Pancreas (tissue), 10 donors: Measurements from ENCODE around the gene PSMA7. TPM values are rescaled to one million over a fixed set of nuclear protein-coding genes. Genes with fewer than 3 reads are reported as not detected.

ENCODE experiments used
- ATAC-seq, 4 donors: fragments of 200-7000 bp; cut with Tn5 transposase; one replicate each; pipeline versions ENCODE4 v1.8.0 to v1.9.1; 2020; ENCODE audit warnings: mild to moderate bottlenecking in 4 of 4, moderate library complexity in 4 of 4
- DNase-seq, 6 donors: peaks; one replicate each; pipeline ENCODE4 v3.0.0-alpha.2; 2020
- FAIRE-seq: peaks from 2 replicates; lab custom pipeline; 2012; peaks lifted over from hg19 to GRCh38; lab: Jason Lieb, UNC
- H3K27ac ChIP-seq, 4 donors: fragments of 200-600 bp; sonication (generic); 1 replicate in 3 of 4; 2 replicates in 1 of 4; pipeline versions ENCODE4 v1.5.0 to v1.8.0; 2020
- H3K27me3 ChIP-seq, 4 donors: fragments of 200-600 bp; one replicate each; pipeline ENCODE4 v1.8.0; 2021
- H3K36me3 ChIP-seq, 3 donors: fragments of 200-600 bp; sonication (generic) in 1 of 3; one replicate each; pipeline versions ENCODE4 v1.5.0 to v1.8.0; 2020 to 2021
- H3K4me1 ChIP-seq, 3 donors: fragments of 200-600 bp; one replicate each; pipeline ENCODE4 v1.8.0; 2021
- H3K4me3 ChIP-seq, 4 donors: fragments of 200-600 bp; sonication (generic) in 2 of 4; one replicate each; pipeline versions ENCODE4 v1.5.0 to v1.8.0; 2020 to 2021
- H3K9me3 ChIP-seq, 4 donors: fragments of 200-600 bp; one replicate each; pipeline ENCODE4 v1.8.0; 2021
- CTCF ChIP-seq, 4 donors: fragments of 200-600 bp; sonication (generic) in 3 of 4; IDR thresholded peaks; one replicate each; pipeline versions ENCODE4 v1.5.0 to v1.8.0; 2021; ENCODE audit warnings: antibody characterized with exemption in 4 of 4
- WGBS, 2 donors: extraction: QIAGEN DNeasy Blood & Tissue Kit; methylation state at CpG; one replicate each; pipeline ENCODE4 v1.1.7; 2013; 5-methylcytosine and 5-hydroxymethylcytosine counted together
- intact Hi-C, 3 donors: fragments of 100-400 bp; cut with DNase I; formaldehyde crosslinking; loops; one replicate each; pipeline versions ENCODE4 v1.11.1 to v1.14.2; 2022
- polyA plus RNA-seq, 2 donors: library from polyadenylated mRNA; stranded (reverse); fragments of 200-250 nt; gene quantifications; one replicate each; pipeline ENCODE4 v1.2.3, GENCODE V29; 2013
- total RNA-seq, 6 donors: library from RNA; stranded (reverse); fragmentation: NEBNext Ultra II Directional in 4 of 6; extraction: Animal tissue kit (Norgen Biotek cat#: 25700) in 4 of 6; gene quantifications; one replicate each; pipeline versions ENCODE4 v1.2.1 to v1.2.4, GENCODE V29; 2021 to 2023
- donor health status: healthy with polysubstance abuse.
- donor health status: DM: no; HTN: no; CAD: no; lungs with moderate emphysema.
- donor health status: DM: no; HTN: no; CAD: no.
- donor health status: control.
- donor health status: control.
- donor health status: Bipolar disorder and iron deficiency.
- donor health status: DM: yes; HTN: yes; CAD: no.
- donor health status: DM: no; HTN: no; CAD: no.
- donor health status: DM: no; HTN: no; CAD: no.
- donor health status: DM: yes; HTN: yes; CAD: no.

Gene PSMA7
- total and polyA plus RNA-seq, 8 donors, result 55.6 to 119 (median 74.3) TPM

DNA sequence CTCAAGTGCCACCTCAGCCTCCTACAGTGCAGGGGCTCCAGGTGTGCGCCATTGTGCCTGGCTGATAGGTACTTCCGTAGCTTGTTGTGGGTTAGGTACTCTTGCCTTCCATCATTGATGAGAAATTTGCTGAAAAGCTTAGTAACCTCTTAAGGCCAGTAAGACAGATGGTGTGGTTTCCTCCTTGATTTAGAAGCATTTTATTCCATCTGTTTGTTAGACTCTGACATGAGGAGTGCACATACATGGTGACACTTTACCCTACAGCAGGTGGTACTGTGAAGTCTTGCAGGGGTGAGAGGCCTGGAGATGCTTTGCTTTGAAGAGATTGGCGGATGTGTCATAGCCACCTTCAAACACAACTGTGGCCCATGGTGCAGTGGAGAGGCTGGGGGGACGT is 24.9 kb upstream of the PSMA7 start:
- no peak for FAIRE-seq

GRCh38 chr20:62167474-62167873 is 24.3 kb upstream of the PSMA7 start:
- FAIRE-seq (no peak), ATAC-seq (no peak), DNase-seq (peak in 2 of 6 donors; percentile 15 to 21)
- Histone ChIP-seq H3K36me3 (peaks cover 0 to 45% (median 7%) of the 10 kb centered on the region in 3 donors), H3K4me3 (no peak overlapping the region), H3K9me3 (no peaks in the 10 kb centered on the region), H3K27me3 (no peaks in the 10 kb centered on the region), H3K27ac (no peak overlapping the region), H3K4me1 (no peaks in the 10 kb centered on the region)
- TF ChIP-seq CTCF (IDR thresholded peaks at IDR 0.05), result no peak
- WGBS, 2 donors, result 87 to 89% methylated on average over 6 of the region's 6 CpGs
- intact Hi-C loops, result no loop called here

More for the DNA sequence above, 24.9 kb upstream of the PSMA7 start:
- 90 to 94% methylated on average over 4 of the region's 4 CpGs for WGBS, 2 donors
- intact Hi-C loops, result no loop called here
- no peak for TF ChIP-seq CTCF (IDR thresholded peaks at IDR 0.05)
- Histone ChIP-seq H3K36me3 (peaks cover 0 to 42% (median 7%) of the 10 kb centered on the region in 3 donors), H3K4me3 (no peak overlapping the region), H3K27ac (no peak overlapping the region), H3K4me1 (no peaks in the 10 kb centered on the region), H3K9me3 (no peaks in the 10 kb centered on the region), H3K27me3 (no peaks in the 10 kb centered on the region)
- DNase-seq (peak in 1 of 6 donors; percentile 6), ATAC-seq (no peak)

DNA sequence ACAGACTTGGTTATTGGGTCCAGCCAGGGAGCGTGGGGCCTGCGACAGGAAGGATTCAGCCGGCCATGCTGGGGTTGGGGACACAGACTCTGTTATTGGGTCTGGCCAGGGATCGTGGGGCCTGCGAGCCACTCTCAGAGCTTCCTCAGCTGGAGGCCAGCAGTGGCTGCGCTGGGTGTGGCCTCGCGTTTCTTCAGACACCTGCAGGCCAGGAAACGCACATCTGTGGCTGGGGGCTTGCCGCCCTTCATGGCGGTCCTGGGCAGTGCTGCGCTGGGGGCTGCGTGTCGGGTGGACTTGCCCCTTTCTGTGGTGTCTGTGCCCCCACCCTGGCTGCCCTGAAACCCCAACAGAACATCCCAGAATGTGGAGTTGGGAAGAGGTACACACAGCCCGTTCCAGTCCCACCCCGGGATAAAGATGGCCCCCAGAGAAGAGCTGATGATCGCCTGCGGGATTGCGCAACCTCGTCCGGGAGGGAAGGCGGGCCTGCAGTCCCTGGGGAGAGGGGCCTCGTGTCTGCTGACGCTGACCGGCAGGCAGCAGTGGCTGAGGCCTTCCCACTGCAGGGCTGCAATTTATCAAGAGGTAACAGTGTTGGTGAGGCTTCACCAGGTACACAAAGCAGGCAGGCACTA is 22.7 kb upstream of the PSMA7 start:
- Histone ChIP-seq H3K9me3 (no peaks in the 10 kb centered on the region), H3K27ac (no peak overlapping the region), H3K4me1 (no peaks in the 10 kb centered on the region), H3K4me3 (no peak overlapping the region), H3K27me3 (no peaks in the 10 kb centered on the region), H3K36me3 (peaks cover 0 to 50% (median 11%) of the 10 kb centered on the region in 3 donors)
- WGBS, 2 donors, result 89 to 90% methylated on average over 25 of the region's 25 CpGs
- peak in 2 of 6 donors; percentile 19 to 55 for DNase-seq
- intact Hi-C loops, result no loop called here
- peak in 1 of 4 donors; percentile 11 for ATAC-seq
- no peak for TF ChIP-seq CTCF (IDR thresholded peaks at IDR 0.05)
- no peak for FAIRE-seq

- H3K27me3 ChIP-seq, result no peaks in the 10 kb centered on the region
- FAIRE-seq (no peak), ATAC-seq (no peak), DNase-seq (peak in 1 of 6 donors; percentile 53)
- no peaks in the 10 kb centered on the region for H3K4me1 ChIP-seq
- H3K4me3 ChIP-seq, result no peak overlapping the region
- no peak overlapping the region for H3K27ac ChIP-seq
- peaks cover 0 to 50% (median 11%) of the 10 kb centered on the region in 3 donors for H3K36me3 ChIP-seq
- intact Hi-C loops, result no loop called here
- H3K9me3 ChIP-seq, result no peaks in the 10 kb centered on the region
- 96 to 97% methylated on average over 41 of the region's 41 CpGs for WGBS, 2 donors
- TF ChIP-seq CTCF (IDR thresholded peaks at IDR 0.05), result no peak
Observed at GRCh38 chr20:62164879-62165761, 21.9 kb upstream of the PSMA7 start.
